NCI-H187 treated with DMSO at 0.1 percent for 48 hours (cell line): Measurements from ENCODE around the gene BIRC3.

Experiments
- DNase-seq: peaks from one replicate; lab custom pipeline; 2025; lab: John Stamatoyannopoulos, UW

BIRC3 gene

DNA sequence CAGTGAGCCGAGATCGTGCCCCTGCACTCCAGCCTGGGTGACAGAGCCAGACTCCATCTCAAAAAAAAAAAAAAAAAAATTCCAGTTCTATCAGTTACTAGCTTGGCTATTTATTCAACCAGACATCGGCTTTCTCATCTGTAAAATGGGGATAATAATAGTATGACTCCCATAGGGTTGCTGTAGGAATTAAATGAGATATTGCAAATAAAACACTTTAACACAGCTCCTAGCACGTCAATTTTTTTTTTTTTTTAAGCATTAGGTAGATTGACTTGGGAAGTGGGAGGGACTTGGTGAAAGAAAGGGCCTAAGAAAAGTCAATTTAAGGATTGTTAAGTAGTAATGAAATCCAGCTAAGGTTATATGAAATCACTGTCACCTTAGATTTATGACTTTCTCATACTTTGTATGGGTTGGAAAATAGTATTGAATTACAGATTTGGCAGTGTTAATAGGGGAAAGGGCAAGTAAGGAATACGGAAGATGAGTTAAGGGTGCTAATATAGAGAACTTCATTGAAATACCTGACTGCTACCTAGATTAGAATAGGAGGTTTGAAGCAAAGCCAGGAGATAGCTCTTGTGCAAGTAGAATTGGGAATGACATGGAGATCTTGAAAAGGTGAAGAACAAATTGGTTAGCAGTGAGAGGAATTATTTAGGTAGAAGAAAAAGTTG lies 58.6 kb downstream of the BIRC3 start:
- no peak for DNase-seq

DNA sequence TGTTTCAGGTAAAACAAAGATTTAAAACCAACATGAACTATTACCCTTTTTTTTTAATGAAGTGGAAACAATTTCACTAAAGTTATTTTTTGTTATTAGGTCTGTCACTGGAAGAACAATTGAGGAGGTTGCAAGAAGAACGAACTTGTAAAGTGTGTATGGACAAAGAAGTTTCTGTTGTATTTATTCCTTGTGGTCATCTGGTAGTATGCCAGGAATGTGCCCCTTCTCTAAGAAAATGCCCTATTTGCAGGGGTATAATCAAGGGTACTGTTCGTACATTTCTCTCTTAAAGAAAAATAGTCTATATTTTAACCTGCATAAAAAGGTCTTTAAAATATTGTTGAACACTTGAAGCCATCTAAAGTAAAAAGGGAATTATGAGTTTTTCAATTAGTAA lies 60.6 kb downstream of the BIRC3 start:
- no peak for DNase-seq

DNA sequence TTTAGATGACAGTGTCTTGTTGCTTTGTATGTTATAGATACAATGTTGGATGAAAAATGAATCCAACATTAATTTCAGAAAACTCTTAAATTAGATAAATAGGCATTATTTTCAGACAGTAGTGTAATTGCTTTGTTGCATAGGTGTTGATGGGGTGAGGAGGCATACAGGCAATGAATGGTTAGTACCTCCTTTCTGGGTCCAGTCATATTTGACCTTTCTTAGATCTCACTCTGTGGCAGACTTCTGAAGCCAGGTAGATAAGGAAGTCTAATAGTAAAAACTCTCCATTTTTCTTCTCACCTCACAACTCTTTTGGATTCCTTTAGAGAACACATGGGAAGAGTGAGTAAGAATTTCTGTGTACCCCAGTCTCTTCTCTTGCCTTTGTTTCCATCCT lies 61.5 kb downstream of the BIRC3 start:
- DNase-seq: no peak

DNA sequence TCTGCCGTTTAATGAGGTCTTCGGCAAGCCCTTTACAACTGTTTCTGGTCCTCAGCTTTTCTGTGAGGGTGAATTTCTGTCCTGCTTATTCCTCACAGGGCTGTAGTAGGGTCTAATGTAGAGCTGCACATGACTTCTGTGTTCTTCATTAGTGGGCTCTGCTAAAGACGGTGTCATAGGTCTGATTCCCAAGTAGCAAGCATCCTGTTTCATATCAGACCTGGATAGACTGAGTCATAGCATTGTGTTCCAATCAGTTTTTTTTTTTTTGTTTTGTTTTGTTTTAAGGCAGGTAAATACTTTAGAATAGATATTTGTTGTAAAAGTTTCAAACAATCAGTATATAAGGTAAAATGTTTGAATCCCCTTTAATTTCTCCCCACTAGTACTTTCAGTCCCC lies 65.1 kb downstream of the BIRC3 start:
- no peak for DNase-seq

DNA sequence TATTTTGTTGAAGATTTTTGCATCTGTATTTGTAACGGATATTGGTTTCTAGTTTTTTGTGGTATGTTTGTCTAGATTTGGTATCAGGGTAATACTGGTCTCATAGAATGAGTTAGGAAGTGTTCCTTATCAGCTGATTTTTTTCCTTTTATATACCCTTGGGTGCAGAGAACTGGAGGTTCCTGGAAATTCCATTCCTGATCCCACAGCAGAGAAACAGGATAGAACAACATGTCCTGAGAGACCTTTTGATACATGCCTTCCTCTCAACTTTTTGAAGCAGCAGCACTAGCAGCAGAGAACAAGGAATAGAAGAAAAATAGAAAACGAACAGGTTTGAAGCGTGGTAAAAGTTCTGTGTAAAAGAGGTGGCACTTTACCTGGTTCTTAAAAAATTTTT lies 66.6 kb downstream of the BIRC3 start:
- no peak for DNase-seq

- no peak for DNase-seq
Measured at GRCh38 chr11:102384419-102385079, 67.3 kb downstream of the BIRC3 start.

DNA sequence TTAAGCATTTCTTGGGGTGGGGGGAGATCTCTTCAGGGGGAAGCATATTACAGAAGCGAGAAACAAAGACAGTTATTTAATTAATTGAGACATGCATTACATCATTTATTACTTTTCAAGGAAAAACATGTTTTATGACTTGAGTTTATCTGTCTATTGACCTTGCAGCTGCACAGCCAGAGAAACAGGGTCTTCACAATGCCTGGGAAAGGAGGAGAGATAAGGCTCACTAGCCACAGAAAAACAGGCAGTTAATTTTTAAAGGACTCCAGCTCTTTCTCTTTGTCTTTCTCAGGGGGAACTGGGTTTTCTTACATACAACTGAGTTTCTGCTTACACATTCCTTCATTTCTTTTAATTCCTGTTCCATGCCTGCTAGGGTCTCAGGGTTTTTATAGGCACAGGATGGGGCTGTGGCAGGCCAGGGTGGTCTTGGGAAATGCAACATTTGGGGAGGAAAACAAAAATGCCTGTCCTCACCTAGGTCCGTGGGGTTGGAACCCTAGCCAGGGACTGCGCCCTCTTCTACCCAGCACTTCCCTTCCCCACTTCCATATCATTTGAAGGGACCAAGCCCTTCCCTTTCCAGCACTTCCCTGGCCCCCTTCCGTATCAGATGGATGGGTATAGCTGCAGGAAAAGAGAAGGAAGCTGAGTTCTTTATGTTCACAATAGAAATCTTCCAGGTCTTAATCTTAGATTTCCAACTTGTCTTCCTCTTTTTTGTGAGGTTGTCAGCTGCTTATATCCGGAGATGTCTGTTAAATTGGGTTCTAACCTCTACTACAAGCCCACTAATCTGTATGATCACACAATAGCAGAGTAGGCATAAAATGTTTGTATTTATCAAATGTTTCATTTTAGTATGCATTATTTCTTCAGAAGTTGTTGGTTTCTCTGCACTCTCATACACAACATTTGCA lies 68.1 kb downstream of the BIRC3 start:
- DNase-seq: no peak

GRCh38 chr11:102386136-102386734 lies 69.0 kb downstream of the BIRC3 start:
- DNase-seq: no peak

DNA sequence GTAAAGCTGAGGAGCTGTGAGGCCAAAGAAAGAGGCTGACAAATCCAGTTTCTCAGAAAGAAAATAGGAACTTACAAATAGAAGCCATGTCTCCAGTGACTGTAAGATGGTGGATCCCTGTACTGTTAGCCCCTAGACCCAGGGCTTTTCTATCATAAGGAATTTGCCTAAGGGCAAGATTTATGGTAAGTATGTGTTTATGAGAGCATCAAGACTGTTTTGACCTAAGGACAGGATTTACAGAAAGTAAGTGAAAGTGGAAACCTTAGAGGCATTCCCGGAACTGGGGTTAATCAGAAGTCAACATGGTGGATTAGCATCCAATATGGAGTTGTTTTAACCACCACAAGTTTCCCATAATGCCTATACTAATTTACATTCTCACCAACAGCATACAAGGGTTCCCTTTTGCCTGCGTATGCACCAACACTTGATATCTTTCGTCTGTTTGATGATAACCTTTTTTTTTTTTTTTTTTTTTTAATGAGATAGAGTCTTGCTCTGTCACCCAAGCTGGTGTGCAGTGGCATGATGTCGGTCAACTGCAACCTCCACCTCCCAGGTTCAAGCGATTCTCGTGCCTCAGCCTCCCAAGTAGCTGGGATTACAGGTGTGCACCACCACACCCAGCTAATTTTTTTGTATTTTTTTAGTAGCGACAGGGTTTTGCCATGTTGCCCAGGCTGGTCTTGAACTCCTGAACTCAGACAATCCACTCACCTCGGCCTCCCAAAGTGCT lies 69.9 kb downstream of the BIRC3 start:
- no peak for DNase-seq
